Neural progenitor cell (in vitro differentiated cells): ENCODE measurements around the gene CIDEB. TPM values are rescaled to one million over a fixed set of nuclear protein-coding genes. Genes with fewer than 3 reads are reported as not detected.

Experiments
- DNase-seq: peaks from one replicate; pipeline ENCODE4 v3.0.0-alpha.2; 2016; ENCODE audit warnings: low spot score
- H2AFZ ChIP-seq: fragments of 200-600 bp; sonication (generic); replicated peaks from 2 replicates; pipeline ENCODE4 v1.6.1; 2016; ENCODE audit warnings: antibody characterized with exemption
- H3F3A ChIP-seq: fragments of 200-600 bp; sonication (generic); 2 replicates; pipeline ENCODE4 v1.6.1; 2016; ENCODE audit warnings: antibody characterized with exemption, low read depth
- H3K27ac ChIP-seq: fragments of 200-600 bp; sonication (generic); 2 replicates; pipeline ENCODE4 v1.5.1; 2016; ENCODE audit warnings: mild to moderate bottlenecking
- H3K27me3 ChIP-seq: fragments of 200-600 bp; sonication (generic); 2 replicates; pipeline ENCODE4 v1.6.1; 2016; ENCODE audit warnings: mild to moderate bottlenecking, moderate library complexity
- H3K36me3 ChIP-seq: fragments of 200-600 bp; sonication (generic); 2 replicates; pipeline ENCODE4 v1.5.1; 2016
- H3K4me1 ChIP-seq: fragments of 200-600 bp; sonication (generic); 2 replicates; pipeline ENCODE4 v1.6.1; 2016; ENCODE audit warnings: mixed run types
- H3K4me2 ChIP-seq: fragments of 200-600 bp; sonication (generic); 2 replicates; pipeline ENCODE4 v1.6.1; 2016
- H3K4me3 ChIP-seq: fragments of 200-600 bp; sonication (generic); 2 replicates; pipeline ENCODE4 v1.5.1; 2016
- H3K79me2 ChIP-seq: fragments of 200-600 bp; sonication (generic); 2 replicates; pipeline ENCODE4 v1.6.1; 2016; ENCODE audit warnings: low read depth
- H3K9ac ChIP-seq: fragments of 200-600 bp; sonication (generic); 2 replicates; pipeline ENCODE4 v1.6.1; 2016
- H3K9me3 ChIP-seq: fragments of 200-600 bp; sonication (generic); 2 replicates; pipeline ENCODE4 v1.5.1; 2016; ENCODE audit warnings: low read depth
- H4K20me1 ChIP-seq: fragments of 200-600 bp; sonication (generic); 2 replicates; pipeline ENCODE4 v1.6.1; 2016; ENCODE audit warnings: low read depth
- H3K27ac Mint-ChIP-seq: 3 replicates; pipeline ENCODE4 v1.8.0; 2021; ENCODE audit warnings: mixed read lengths
- H3K27me3 Mint-ChIP-seq: 2 replicates; pipeline ENCODE4 v1.8.0; 2022; ENCODE audit warnings: low read depth, mild to moderate bottlenecking, inconsistent platforms, moderate library complexity, mixed read lengths; ENCODE audit not compliant: insufficient read depth
- H3K36me3 Mint-ChIP-seq: 3 replicates; pipeline ENCODE4 v1.8.0; 2021; ENCODE audit warnings: mixed read lengths
- H3K4me1 Mint-ChIP-seq: 3 replicates; pipeline ENCODE4 v1.8.0; 2021; ENCODE audit warnings: mixed read lengths
- H3K4me3 Mint-ChIP-seq: 3 replicates; pipeline ENCODE4 v1.8.0; 2021; ENCODE audit warnings: mild to moderate bottlenecking, moderate library complexity, mixed read lengths
- H3K9me3 Mint-ChIP-seq: 3 replicates; pipeline ENCODE4 v1.8.0; 2020; ENCODE audit warnings: mixed read lengths
- EZH2 ChIP-seq: fragments of 200-600 bp; sonication (generic); IDR thresholded peaks from 2 replicates; pipeline ENCODE4 v1.6.1; 2017; ENCODE audit warnings: antibody characterized with exemption, mild to moderate bottlenecking, moderate library complexity
- EZH2phosphoT487 ChIP-seq: fragments of 200-600 bp; sonication (generic); IDR thresholded peaks from 2 replicates; pipeline ENCODE4 v1.6.1; 2017; ENCODE audit warnings: antibody characterized with exemption
- total RNA-seq: library from RNA; depleted of rRNA; stranded (reverse); fragments of >200 nt; gene quantifications from 2 replicates; pipeline ENCODE4 v1.2.3, GENCODE V29; 2015; ENCODE audit warnings: low replicate concordance
- TF ChIP-seq, protein P1 (sequence below): fragments of 200-600 bp; sonication (generic); IDR thresholded peaks from 2 replicates; pipeline ENCODE4 v1.5.1; 2017; ENCODE audit warnings: antibody characterized with exemption, mild to moderate bottlenecking

Gene CIDEB
- total RNA-seq, 1 donor from 2014 or later = not detected

DNA sequence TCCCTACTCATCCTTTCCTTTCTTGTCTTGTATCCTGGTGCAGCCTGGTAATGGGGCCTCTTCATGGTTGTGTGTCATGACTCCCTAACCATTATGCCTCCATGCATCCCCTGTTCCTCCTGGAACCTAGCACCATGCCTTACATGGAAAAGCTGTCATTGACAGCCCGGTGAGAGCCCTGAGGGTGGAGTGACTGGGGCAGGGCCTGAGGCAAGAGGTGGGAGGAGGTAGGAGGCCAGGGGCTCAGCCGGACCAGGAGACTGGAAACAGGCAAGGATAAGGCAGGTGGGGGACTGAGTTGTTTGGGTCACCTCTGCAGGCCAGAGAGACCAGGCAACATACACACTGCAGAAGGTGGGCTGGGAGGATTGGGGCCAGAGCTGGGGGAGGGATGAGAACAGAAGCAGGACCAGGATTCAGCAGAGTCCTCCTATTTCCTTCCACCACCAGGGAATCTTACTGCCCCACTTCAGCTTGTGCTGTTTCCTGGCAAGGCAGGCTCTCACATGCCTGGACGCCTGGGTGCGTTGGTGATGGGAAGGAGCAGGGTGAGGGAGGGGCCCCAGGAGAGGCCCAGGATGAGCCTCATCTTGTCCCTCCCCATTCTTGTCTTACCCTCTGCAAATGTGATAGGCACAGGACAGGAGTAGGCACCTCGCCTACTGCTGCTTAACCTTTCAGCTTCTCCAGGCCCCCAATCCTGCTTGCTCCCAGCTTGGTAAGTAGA is 1.9 kb upstream of the CIDEB start, which contains the start of gene LTB4R2:
TSS of gene LTB4R2 (plus strand) at position 603 of the 727 bp plus-strand sequence. CDS start 525 bp downstream, outside the sequence.
- Histone ChIP-seq H3F3A (no peaks in the 10 kb centered on the region), H3K79me2 (no peaks in the 10 kb centered on the region), H3K4me1 (no peaks in the 10 kb centered on the region), H4K20me1 (no peaks in the 10 kb centered on the region), H3K27ac (no peak within 1 kb of the TSS), H3K9ac (no peak within 1 kb of the TSS), H2AFZ (no peak within 1 kb of the TSS), H3K9me3 (no peaks in the 10 kb centered on the region), H3K36me3 (no peaks in the 10 kb centered on the region), H3K27me3 (no peaks in the 10 kb centered on the region), H3K4me3 (no peak within 1 kb of the TSS), H3K4me2 (no peak within 1 kb of the TSS)
- TF ChIP-seq EZH2 = no peak
- TF ChIP-seq EZH2phosphoT487 = no peak
- TF ChIP-seq, protein P1, sequence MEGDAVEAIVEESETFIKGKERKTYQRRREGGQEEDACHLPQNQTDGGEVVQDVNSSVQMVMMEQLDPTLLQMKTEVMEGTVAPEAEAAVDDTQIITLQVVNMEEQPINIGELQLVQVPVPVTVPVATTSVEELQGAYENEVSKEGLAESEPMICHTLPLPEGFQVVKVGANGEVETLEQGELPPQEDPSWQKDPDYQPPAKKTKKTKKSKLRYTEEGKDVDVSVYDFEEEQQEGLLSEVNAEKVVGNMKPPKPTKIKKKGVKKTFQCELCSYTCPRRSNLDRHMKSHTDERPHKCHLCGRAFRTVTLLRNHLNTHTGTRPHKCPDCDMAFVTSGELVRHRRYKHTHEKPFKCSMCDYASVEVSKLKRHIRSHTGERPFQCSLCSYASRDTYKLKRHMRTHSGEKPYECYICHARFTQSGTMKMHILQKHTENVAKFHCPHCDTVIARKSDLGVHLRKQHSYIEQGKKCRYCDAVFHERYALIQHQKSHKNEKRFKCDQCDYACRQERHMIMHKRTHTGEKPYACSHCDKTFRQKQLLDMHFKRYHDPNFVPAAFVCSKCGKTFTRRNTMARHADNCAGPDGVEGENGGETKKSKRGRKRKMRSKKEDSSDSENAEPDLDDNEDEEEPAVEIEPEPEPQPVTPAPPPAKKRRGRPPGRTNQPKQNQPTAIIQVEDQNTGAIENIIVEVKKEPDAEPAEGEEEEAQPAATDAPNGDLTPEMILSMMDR = no peak
- DNase-seq = no peak
- peaks cover 5% of the 10 kb centered on the region for H3K4me1 Mint-ChIP-seq
- peaks cover 8% of the 10 kb centered on the region for H3K36me3 Mint-ChIP-seq
- H3K27me3 Mint-ChIP-seq = peaks cover 11% of the 10 kb centered on the region
- H3K4me3 Mint-ChIP-seq = peak within 1 kb of the TSS; percentile 55
- no peaks in the 10 kb centered on the region for H3K9me3 Mint-ChIP-seq
- H3K27ac Mint-ChIP-seq = no peak within 1 kb of the TSS

DNA sequence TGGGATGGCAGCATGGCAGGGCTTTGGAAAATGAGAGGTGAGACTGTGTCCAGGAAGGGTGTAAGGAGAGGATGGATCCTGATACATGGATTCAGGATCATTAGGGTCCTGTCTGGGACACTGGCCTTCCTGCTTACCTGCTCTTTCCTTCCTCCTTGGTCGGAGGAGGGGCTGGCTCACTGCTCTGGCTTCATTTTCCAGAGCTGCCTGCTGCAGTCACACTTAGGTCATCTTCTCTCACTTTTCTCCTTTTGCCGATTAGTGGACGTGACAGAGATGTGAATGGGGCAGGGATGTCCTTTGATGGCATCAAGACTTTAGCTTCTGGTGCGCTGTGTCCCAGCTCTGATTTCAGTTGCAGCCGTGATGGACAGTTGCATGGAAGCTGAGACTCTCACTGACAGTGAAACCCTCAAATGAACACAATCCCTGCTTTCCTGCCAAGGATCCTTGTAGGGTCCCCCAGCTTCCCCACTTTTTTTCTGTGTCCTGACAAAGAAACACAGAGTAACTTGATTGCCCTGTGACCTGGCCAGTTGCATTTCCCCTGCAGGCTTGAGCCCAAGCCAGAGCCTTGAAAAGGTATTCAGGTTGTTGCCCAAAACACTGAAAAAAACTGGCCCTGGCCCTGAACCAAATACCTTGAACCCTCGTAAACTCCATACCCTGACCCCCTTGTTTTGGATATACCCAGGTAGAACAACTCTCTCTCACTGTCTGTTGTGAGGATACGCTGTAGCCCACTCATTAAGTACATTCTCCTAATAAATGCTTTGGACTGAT is 756 bp upstream of the CIDEB start:
- Histone ChIP-seq H3K9me3 (no peaks in the 10 kb centered on the region), H3K27me3 (no peaks in the 10 kb centered on the region), H3F3A (no peaks in the 10 kb centered on the region), H4K20me1 (no peaks in the 10 kb centered on the region), H3K36me3 (no peaks in the 10 kb centered on the region), H3K4me1 (no peaks in the 10 kb centered on the region), H3K27ac (no peak overlapping the region), H3K4me3 (no peak overlapping the region), H2AFZ (no peak overlapping the region), H3K79me2 (no peaks in the 10 kb centered on the region), H3K4me2 (no peak overlapping the region), H3K9ac (no peak overlapping the region)
- Mint-ChIP-seq H3K4me1 (peaks cover 5% of the 10 kb centered on the region), H3K4me3 (no peak overlapping the region), H3K36me3 (peaks cover 14% of the 10 kb centered on the region), H3K27me3 (peaks cover 10% of the 10 kb centered on the region), H3K27ac (no peak overlapping the region), H3K9me3 (no peaks in the 10 kb centered on the region)
- TF ChIP-seq, protein P1 = no peak
- TF ChIP-seq EZH2 = no peak
- TF ChIP-seq EZH2phosphoT487 = no peak
- DNase-seq = no peak

DNA sequence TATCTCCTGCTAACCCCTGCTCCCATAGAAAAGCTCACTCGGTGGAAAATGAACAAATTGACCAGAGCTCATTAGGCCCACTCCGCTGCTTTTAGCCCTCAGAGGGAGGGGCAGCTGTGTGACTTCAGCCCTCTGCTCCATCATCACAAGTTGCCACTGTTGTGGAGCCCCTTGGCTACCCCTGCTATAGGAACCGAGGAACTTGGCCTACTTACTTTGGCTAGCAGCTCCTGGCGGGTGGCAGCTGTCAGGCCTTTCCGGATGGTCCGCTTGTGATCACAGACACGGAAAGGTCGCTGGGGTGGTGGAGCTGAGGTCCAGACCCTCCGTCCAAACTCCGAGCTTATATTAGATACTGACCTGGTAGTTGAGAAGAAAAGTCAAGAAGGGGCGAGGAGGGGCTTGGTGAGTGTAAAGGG is 612 bp downstream of the CIDEB start:
- no peak for TF ChIP-seq EZH2phosphoT487
- no peak for TF ChIP-seq EZH2
- no peaks in the 10 kb centered on the region for H3K79me2 ChIP-seq
- no peak overlapping the region for H3K4me2 ChIP-seq
- Mint-ChIP-seq H3K27ac (no peak overlapping the region), H3K4me3 (no peak overlapping the region), H3K36me3 (peaks cover 19% of the 10 kb centered on the region), H3K4me1 (peaks cover 5% of the 10 kb centered on the region), H3K27me3 (peaks cover 10% of the 10 kb centered on the region), H3K9me3 (no peaks in the 10 kb centered on the region)
- no peaks in the 10 kb centered on the region for H3K36me3 ChIP-seq
- no peak overlapping the region for H2AFZ ChIP-seq
- no peak for DNase-seq
- H3K27ac ChIP-seq = no peak overlapping the region
- H3K9ac ChIP-seq = no peak overlapping the region
- H3K9me3 ChIP-seq = no peaks in the 10 kb centered on the region
- no peaks in the 10 kb centered on the region for H4K20me1 ChIP-seq
- H3F3A ChIP-seq = no peaks in the 10 kb centered on the region
- H3K4me3 ChIP-seq = no peak overlapping the region
- H3K4me1 ChIP-seq = no peaks in the 10 kb centered on the region
- no peaks in the 10 kb centered on the region for H3K27me3 ChIP-seq
